CD4-positive, alpha-beta T cell treated with Interferon gamma for 1 hour (primary cell): Measurements from ENCODE around the gene ANKRD9.
A peak's percentile ranks its signal among the peaks of the same experiment; 100 is the strongest.

Source experiments
- DNase-seq: peaks from one replicate; pipeline ENCODE4 v3.0.0-alpha.2; 2020

Gene ANKRD9

DNA sequence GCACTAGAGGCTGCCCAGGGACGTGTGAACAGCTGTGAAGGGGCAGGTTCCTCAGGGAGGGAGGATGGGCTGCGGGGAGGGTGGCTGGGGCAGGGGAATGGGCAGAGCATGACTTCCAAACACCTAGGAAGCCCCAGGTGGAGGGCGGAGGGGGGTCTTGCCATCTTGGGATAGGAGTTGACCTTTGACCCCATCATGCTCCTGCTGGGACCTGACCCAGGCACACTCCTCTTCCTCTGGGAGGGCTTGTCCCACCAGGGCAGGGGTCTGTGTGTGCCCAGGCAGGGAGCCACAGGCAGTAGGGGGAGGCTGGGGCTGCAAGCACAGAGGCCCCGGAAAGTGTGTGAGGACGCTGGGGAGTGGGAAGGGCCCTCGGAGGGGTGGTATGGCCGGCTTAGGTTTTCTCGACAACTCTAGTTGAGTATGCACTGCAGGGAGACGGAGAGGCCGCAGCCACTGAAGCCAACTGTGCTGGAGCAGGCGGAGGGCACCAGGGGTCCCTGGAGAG lies 3.3 kb upstream of the ANKRD9 start:
- DNase-seq: no peak

DNA sequence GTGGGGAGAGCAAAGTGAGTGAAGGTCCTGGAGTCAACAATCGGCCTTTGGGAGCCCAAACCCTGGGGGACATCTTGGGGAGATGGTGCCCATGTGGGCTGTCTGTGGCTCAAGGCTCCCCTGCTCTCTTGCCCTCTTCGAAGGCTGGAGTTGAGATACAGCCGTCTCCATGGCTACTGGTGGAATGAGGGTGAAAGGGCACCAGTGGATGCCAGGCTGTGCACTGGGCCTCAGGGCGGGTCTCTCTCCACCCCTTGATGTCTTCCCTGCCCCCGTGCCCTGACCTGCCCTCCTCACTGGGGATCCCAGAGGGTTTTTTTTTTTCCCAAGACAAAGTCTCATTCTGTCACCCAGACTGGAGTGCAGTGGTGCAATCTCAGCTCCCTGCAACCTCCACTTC lies 2.0 kb upstream of the ANKRD9 start:
- DNase-seq: no peak

DNA sequence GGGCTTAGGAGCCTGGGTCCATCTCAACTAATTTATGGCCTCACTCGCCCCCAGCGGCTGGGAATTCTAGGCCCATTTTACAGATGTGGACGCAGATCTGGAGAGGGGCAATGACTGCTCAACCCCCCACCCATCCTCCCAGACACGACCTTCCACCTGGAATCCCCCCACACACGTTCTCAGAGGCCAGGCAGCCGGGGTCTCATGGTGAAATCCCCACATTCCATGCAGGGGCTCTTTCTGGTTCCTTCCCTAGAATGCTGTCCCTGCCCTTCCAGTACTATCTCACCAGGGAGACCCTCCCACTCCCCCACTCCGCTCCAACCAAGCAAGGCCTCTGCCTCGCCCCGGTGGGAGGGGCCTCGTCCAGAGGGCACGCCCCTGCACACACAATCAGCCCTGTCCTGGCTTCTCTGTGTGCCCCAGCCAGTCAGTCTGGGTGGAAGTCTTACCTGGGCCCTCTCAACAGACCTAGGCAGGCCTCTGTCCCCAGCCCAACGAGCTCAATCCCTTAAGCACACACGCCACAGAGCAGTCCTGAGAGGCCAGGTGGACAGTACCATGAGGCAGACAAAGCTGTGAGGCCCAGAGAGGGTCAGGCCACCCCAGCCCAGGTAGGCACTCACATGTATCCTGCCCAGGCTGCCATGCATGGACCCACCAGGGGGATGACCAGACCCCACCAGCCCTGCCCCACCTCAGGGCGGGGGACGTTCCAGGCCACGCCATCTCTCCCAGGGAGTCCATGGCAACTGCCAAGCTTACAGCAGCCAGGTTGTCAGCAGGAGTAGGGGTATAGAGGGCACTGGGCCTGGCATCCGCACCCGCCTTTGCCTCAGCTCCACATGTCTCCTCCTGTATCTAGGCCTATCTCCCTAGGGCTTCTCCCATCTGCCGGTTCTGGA lies 1.3 kb upstream of the ANKRD9 start:
- no peak for DNase-seq

DNA sequence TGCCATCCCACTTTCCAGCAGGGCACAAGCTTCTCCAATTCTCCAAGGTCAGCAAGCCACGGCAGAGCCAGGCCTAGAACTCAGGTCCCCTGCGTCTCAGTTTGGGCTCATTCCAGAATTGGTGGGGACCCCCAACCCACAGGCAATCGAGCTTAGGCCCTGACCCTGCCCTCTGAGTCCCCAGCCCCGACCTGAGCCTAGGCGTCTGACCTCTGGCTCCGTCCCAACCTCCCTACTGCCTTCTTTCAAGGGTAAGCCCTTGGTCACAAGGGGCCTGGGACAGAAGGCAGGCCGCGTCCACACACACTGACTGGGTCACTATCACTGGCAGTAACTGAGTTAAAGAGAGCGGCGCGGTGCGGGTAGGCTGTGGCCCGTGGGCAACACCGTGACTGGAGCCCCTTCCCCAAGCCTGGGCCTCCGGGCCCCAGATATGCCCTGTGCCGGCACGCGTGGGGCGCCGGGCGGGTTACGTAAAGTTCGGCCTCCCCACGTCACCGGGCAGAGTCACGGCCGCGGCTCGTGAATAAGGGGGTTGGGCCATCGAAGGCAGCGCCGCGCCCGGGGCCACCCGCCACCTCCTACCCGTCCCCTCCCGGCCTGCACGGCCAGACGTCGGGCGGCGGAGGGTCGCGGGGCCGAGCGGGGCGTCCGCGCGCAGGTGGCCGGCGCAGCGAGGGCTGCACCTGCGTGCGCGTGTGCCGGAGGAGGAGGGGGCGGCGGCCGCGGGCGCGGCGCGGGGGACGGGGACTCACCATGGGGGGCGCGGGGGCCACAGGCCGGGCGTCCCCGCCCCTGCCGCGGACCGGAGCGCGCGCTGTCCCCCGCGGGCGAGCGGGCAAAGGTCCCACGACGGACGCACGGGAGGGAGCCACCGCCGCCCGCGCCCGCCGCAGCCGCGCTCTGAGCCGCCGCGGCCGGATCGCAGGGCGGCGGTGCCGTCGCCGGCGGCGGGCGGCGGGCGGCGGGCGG lies 516 bp downstream of the ANKRD9 start:
- peak; percentile 58 for DNase-seq

DNA sequence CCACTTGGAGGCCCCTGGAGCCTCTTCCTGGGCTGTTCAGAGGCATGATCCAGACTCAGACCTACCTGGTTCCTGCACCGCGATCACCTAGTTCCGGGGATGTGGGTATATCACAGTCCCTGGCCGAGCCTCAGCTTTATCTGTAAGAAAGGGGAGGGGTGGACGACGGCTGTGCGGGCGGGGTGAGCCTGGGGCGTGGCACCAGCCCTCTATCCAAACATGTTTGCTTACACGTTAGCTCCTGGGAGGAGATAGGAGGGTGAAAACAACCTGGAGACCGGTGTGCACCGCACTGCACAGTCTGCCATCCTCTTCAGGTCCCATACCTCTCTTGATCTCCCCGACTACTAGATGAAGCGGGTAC lies 1.2 kb downstream of the ANKRD9 start:
- no peak for DNase-seq

DNA sequence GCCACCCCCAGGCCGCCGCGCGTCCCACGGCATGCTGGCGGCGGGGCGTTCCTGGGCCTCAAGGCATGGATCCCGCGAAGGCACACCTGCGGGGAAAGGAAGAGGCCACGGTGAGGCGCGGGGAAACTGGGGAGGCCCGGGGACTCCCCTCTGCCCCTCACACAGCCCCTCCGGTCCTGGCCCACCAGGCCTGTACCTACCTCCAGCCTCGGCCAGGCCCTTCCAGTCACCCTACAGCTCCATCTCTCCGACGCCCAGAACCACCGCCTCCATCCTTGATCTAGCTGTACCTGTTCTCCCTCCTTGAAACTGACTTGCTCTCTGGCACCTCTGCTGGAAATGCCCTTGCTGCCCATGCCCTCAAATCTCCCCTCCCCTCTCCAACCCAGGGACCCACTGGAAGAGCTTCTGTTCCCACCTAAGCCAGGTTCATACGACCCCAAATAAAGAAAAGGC lies 1.7 kb downstream of the ANKRD9 start:
- DNase-seq: no peak

DNA sequence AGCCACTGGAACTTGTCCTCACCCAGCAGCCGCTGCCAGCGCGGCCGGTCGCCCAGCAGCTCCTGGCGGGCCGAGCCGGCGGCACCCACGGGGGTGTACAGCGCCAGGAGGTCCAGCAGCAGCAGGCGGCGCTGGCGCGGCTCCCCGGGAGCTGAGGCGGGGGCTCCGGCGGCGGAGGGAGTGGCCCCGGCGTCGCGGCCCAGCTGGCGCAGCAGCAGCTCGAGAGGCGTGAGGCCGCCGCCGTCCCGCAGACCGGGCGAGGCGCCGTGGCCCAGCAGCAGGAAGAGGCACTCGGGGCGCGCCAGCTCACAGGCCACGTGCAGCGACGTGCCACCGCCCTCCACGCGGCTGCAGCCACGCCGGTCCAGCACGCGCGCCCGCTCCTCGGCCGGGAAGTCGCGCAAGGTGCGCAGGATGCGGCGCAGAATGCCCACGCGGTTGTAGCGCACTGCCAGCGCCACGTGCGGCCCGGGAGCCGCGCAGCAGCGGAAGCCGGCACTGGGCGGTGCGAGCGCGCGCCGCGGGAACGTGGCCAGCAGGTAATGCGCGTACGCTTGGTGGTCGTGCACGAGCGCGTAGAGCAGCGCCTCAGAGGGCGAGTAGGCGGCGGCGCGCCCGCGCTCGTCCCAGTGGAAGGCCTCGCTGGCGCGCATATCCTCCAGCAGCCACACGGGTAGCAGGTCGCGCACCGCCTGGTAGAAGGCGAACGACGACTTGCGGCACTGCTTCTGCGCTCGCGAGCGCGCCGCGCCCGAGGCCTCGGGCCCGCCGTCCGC lies 2.3 kb downstream of the ANKRD9 start:
- peak; percentile 35 for DNase-seq

DNA sequence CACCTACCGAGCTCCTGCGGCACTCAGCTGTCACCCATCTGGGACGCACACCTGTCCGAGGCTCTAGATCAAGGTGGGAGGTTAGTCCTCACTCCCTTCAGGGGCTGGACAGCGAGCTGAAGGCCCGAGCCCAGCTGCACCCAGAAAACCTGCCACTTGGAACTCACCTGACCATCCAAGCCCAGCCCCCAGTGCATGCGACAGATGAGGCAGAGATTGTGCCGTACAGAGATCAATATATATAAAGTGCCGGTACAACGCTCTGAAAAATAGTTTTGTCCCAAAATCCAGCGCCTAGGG lies 3.0 kb downstream of the ANKRD9 start:
- no peak for DNase-seq

DNA sequence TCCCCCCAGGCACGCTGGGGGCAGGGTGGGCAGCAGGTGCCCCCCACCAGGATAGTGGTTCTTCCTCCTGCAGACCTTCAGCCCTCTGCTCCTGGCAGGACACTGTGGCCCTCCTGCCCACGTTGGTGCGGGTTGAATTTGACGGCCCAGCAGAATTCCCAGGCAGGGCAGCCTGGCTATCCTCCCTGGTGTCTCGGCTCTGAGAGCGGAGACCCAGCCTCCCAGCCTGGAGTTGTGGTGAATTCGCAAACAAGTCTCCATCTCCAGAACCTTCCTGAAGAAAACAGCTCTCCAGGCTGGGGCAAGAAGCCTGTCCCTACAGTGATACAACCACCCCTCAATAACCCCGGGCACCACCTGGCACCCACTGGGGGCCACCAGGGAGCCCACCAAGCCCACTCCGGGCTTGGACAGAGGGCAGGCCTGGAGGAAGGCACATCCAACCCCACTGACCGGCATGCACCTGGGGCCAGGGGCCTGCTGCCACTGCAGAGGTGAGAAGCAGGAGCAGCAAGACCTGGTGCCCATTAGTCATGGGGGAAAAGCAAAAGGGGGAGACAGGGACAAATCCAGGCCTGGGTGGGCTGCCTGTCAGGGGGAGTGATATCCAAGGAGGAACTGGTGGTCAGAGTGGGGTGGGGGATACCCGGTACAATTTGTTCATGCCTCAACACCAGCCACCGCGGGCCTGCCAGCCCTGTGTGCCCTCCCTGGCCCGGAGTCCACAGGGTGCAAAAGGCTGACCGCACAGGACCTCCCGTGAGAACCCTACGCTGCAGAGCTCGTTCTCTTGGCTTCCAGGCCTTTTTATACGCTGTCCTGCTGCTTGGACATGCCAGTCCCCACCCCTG lies 3.6 kb downstream of the ANKRD9 start:
- no peak for DNase-seq

DNA sequence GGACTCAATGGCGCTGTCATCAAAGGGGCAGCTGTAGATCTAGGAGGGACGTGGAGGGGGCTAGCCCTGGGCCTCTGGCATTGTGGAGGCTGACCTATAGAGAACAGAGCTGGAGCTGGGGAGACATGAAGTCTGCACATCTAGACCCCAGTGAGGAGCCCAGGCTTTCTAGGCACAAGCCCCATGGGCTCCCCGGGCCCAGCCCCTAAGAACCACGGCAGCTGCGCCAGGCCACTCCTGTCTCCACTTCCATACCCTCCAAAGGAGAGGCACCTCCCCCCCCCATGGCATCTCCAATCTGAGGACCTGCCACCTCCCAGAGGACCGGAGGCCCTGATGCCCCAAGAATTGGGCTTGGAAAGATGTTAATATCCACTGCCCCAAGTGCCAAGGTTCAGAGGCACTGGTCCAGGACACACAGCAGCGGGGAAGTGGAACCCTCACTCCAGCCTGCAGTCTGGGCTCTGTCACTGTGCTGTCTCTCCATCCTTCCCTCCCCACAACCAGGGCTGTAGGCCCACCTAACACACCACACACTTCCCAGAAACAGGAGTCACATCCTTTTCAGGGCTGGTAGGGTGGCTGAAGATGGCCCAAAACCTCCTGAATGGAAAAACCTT lies 4.5 kb downstream of the ANKRD9 start:
- no peak for DNase-seq

DNA sequence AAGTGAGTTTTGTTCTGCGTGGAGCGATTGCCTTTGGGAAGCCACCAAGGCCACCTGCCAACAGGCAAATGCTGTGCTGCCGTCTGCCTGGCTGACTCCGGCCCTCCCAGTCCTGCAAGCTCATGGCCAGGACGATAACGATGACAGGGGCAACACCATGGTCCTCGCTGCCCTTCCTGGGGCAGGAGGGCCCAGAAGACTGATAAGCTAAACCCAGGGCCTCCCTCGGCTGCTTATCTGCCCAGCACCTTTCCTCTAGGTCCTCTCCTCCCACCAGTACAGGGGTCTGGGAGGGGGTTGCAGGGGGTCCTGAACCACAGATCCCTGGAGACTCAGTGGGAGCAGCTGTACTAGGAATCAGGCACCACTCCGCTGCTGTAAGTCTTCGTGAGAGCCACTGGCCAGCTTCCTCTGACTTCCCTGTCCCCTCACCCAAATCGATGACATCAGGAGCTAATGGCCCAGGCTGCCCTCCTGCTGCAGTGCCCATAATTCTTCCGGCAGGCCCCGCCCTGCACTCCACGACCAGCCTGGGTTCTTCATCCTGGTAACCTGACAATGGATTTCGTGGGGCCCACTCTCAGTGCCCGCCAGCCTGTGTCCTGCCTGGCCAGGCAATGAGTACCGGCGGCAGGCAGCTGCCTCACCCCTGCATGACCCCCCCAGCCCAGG lies 5.1 kb downstream of the ANKRD9 start:
- no peak for DNase-seq

DNA sequence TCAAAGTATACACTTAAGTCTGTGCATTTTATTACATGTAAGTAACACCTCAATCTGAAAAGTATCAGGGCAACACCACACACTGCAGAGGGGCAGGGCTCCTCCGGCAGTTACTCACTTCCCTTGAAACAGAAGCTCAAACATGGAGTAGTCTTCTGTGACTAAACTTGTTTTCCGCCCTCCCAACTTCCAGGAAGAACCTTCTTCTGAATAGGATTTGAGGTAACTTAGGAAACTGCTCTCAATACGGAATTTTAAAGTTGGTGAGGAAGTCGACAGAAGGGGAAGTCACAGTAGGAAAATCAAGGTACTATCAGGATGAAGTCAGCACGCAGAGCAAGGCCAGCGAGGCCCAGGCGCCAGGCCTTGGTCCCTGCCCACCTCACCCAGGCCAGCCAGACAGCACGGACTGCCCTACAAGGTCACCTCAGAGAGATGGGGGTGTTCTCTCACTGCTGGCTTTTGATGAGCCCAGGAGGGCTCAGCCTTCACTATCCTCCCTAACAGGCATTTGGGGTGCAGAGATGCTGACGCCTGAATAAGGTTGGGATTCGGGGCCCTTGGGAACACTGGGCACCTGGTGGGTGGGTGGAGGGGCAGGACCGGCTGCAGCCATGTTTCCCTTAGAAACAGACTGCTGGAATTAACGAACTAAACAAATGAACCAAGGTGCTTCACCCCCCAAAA lies 5.8 kb downstream of the ANKRD9 start:
- DNase-seq: no peak

DNA sequence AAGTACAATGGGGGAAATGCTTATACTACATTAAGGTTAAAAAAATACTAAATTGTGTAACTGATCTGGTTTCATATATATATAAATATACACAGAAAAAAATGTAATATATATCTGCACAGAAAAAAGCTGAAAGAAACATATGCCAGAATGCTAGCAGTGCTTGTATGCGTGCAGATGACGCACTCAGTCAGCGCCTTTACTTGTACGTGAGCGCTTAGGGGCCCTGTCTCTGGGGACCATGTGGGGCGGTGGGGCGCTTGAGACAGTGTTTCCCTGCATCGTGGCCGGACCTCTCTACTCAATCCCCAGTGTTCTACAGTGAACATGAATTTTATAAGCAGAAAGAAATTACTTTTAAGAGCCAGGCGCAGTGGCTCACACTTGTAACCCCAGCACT lies 7.0 kb downstream of the ANKRD9 start:
- DNase-seq: no peak

DNA sequence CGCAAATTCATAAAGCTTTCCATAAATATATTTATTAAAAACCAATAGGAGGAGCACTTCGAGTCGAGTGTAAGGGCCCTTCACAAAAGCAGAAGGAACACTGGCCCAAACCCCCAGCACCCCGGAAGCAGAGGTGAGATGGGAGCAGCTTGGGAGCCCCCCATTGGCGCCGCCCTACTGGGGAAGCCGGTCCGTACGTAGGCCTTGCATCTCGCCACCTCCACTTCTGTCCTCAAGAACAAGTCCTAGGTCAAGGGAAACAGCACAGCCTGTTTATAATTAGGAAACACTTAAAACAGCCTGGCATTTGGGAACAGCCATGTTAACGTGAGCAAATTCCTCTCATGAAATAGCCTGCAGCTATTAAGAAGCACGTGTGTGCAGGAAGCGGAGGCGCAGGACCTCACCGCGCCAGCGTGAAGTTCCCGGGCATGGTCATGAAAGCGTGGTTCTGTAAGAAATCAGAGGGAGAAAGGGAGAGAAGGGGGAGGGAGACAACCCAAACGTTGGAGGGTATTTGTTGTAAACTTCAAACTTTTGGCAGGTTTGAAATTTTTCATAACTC lies 7.7 kb downstream of the ANKRD9 start:
- no peak for DNase-seq

DNA sequence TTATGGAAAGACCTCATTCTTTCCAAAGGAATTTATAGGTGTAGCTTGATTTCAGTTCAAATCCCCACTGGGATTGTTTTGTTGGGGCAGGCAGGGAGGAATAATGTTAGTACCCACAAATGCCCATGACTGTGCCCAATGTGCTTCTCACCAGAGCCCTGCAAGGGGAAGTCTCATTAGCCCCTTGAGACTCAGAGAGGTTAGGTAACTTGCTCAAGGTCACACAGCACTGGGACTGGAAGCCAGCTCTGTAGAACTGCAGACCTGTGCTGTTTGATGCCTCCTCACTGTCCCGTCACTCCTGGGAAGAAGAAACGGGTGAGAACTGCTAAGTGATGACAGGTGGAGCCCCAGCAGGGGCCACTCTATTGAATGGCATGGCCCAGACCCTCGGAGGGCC lies 8.9 kb downstream of the ANKRD9 start:
- DNase-seq: no peak

DNA sequence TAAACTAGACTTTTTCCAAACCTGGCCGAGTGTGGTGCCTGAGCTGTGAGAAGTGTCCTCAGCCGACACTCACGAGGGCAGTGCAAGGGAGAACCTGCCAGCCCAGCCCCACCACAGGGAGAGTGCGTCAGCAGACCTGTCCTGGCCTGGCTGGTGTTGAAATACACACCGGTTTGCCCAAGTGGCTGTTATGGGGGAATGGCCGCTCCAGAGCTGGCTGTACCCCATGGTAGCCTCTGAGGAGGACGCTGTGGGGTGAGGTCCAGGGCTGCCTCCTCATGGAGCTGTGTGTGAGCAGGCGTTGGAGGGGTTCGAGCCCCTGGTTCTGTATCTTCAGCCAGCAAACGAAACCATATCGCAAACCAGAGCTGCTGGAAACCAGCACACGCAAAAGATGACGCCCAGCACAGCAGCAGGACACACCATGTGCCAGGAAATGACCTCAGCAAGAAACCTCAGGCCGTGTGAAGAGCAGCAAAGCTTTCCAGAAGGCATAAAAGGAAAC lies 9.4 kb downstream of the ANKRD9 start:
- no peak for DNase-seq

DNA sequence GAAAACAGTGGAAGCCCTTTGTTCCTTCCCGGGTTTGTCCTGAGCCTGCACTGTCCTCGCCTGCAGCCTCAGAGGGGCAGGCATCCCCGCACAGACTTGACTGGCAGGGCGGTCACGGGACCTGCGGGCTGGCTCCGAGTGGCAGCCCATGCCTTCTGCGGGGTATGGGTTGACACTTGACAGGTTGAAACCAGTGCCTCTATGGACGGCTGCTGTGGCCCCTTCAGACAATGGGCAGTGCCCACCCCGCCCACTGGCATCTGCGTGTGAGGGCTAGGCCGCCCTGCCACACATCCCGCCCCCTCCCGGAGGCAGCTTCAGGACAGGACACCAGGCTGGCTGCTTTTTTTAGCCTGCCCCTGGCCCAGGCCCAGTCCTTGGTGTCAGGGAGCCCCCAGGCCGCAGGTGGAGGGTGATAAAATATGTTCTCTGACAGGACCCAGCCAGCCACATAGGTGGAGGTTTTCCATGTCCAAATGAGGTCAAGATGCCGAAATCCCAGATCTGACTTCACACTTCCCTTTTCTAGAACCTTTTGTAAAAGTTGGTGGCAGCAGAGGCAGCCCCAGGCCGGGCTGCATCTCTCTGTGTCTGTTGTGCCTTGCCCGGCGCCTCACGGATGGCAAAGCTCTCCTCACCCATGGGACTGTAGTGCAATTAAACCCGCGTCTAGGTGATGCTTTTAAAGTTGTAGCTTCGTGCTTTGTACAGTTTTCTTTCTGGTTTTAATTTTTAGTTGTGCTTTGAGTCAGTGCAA lies 10.0 kb downstream of the ANKRD9 start:
- DNase-seq: no peak

DNA sequence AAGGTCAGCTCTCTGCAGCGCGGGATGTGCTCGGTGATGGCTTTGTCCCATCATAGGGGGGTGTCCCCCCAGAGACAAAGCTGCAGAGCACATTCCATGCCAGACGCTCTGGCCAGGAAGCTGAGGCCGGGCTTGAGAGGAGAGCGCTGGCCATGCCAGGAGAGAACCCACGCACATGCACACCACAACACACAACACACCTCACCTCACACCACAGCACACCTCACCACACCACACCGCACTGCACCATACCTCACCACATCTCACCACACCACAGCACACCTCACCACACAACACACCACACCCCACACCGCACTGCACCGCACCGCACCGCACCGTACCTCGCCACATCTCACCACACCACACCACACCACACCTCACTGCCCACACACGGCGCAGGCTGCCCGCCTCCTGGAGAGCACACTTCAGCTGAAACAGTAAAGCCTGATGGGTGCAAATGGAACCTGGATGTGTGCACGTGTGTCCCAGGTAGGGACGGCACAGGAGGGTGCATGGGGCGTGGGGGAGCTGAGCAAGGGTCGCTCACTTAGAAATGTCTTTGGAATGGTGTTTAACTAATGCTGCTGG lies 10.8 kb downstream of the ANKRD9 start:
- DNase-seq: no peak
